Measurements from ENCODE around the gene LPIN1. TPM values are rescaled to one million over a fixed set of nuclear protein-coding genes. Genes with fewer than 3 reads are reported as not detected.

The LPIN1 gene
- total and polyA plus RNA-seq, 2 of the 13 experiments (the other 11 are each of a cell fraction or from before 2014, with no cell fraction given): 9.7 to 19.4 TPM

DNA sequence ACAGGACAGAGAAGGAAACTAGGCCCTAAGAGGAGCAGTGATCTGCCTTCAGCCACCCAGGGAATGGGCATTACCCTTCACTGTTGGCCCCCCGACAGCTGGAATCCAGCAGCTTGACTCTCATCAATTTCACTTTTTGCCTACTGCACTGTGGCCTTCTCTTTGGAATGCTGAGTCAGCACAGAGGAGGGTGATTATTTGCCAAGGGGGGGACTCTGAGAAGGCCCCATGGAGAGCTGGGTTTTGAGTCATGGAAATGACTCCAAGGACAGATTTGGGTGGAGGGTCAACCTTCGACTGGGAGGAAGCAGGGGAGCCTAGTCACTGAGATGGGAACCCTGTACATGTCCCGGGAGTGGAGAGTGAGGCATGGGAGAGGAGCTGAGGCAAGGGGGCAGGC, 38.3 kb upstream of the LPIN1 start:
- intact Hi-C loops (cut with micrococcal nuclease; ENCODE audit: unreplicated experiment): no loop called here
- ATAC-seq (no peak), FAIRE-seq (no peak), DNase-seq (ENCODE audit: low spot score) (no peak)
- Histone ChIP-seq H3K9me3 (ENCODE audit: low read length) (no peaks in the 10 kb centered on the region), H3K27ac (ENCODE audit: extremely low read length, insufficient read depth, low read length) (no peak overlapping the region), H3K27me3 (ENCODE audit: control insufficient read depth in 1 of 2, insufficient read depth in 2 of 2, low read length in 2 of 2) (peaks cover 4 to 11% of the 10 kb centered on the region in 2 experiments; a peak in 2 of 5 replicates), H4K20me1 (ENCODE audit: insufficient read depth, low read length) (no peaks in the 10 kb centered on the region), H3K9ac (ENCODE audit: insufficient read depth, low read depth, low read length) (no peak overlapping the region), H3K36me3 (replicated peaks in 1 of 2; ENCODE audit: control insufficient read depth in 1 of 2, insufficient read depth in 2 of 2, low read length in 2 of 2) (no peaks in the 10 kb centered on the region), H3K79me2 (ENCODE audit: insufficient read depth, low read length) (no peaks in the 10 kb centered on the region), H3K4me1 (ENCODE audit: insufficient read depth, low read length) (peaks cover 6% of the 10 kb centered on the region; the same call in 1 of the 2 replicates), H3K4me3 (replicated peaks in 1 of 3; ENCODE audit: insufficient read depth in 1 of 3, low read depth in 2 of 3, low read length in 3 of 3) (no peak overlapping the region), H2AFZ (ENCODE audit: low read length) (no peak overlapping the region), H3K4me2 (ENCODE audit: low read depth, low read length) (no peak overlapping the region)
- POLR2A ChIA-PET: interaction anchor here (1.6 kb wide), 1 partner anchor 39 kb away, joined by 3 read pairs; the partner anchor contains the start of gene LPIN1
- no TSS peak for BruUV-seq (replicated peaks)
- CTCF ChIA-PET (ENCODE audit: low intra/inter-chr PET ratio, low total read pairs): no interaction called here
- WGBS (ENCODE audit: low lambda C conversion rate): 36% methylated on average over 3 of the region's 3 CpGs
- TF ChIP-seq, protein P1, sequence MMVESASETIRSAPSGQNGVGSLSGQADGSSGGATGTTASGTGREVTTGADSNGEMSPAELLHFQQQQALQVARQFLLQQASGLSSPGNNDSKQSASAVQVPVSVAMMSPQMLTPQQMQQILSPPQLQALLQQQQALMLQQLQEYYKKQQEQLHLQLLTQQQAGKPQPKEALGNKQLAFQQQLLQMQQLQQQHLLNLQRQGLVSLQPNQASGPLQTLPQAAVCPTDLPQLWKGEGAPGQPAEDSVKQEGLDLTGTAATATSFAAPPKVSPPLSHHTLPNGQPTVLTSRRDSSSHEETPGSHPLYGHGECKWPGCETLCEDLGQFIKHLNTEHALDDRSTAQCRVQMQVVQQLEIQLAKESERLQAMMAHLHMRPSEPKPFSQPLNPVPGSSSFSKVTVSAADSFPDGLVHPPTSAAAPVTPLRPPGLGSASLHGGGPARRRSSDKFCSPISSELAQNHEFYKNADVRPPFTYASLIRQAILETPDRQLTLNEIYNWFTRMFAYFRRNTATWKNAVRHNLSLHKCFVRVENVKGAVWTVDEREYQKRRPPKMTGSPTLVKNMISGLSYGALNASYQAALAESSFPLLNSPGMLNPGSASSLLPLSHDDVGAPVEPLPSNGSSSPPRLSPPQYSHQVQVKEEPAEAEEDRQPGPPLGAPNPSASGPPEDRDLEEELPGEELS (CRISPR knock-in tag; IDR thresholded peaks at IDR 0.05): no peak
- TF ChIP-seq MAFK (conservative IDR thresholded peaks at IDR 0.05 in 1 of 2, IDR thresholded peaks at IDR 0.05 in 1 of 2; ENCODE audit: low read length in 2 of 2) (peak; percentile 99), MAFF (IDR thresholded peaks at IDR 0.05; ENCODE audit: low read depth, low read length) (peak; percentile 99)
- in situ Hi-C loops (cut with HindIII; ENCODE audit: extremely low pct_ligation_motif_present, low pct_unique_long_range_greater_than_20kb): no loop called here

DNA sequence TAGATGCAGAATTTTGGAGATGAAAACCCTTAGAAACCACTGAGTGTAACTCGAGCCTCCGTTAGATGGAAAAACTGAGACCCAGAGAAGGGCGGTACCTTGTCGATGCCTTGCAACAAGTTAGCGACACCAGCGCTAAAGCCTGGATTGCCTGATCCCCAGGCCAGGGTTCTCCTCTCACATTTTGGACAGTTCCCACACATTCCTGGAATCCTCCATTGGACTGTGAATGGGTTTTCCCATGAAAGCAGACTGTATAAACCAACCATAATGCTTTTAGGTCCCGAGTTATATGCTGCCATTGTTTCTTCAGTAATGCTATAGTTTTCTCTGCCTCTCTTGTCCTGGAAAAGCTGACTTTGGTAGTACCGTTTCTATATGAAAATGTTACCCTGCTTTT, 37.1 kb upstream of the LPIN1 start:
- Histone ChIP-seq H3K27me3 (ENCODE audit: control insufficient read depth in 1 of 2, insufficient read depth in 2 of 2, low read length in 2 of 2) (peaks cover 4 to 16% of the 10 kb centered on the region in 2 experiments; a peak in 3 of 5 replicates), H3K27ac (ENCODE audit: extremely low read length, insufficient read depth, low read length) (no peak overlapping the region), H4K20me1 (ENCODE audit: insufficient read depth, low read length) (no peaks in the 10 kb centered on the region), H3K4me1 (ENCODE audit: insufficient read depth, low read length) (peaks cover 6% of the 10 kb centered on the region; the same call in 1 of the 2 replicates), H3K9me3 (ENCODE audit: low read length) (no peaks in the 10 kb centered on the region), H3K9ac (ENCODE audit: insufficient read depth, low read depth, low read length) (no peak overlapping the region), H3K36me3 (replicated peaks in 1 of 2; ENCODE audit: control insufficient read depth in 1 of 2, insufficient read depth in 2 of 2, low read length in 2 of 2) (no peaks in the 10 kb centered on the region), H3K4me2 (ENCODE audit: low read depth, low read length) (no peak overlapping the region), H3K4me3 (replicated peaks in 1 of 3; ENCODE audit: insufficient read depth in 1 of 3, low read depth in 2 of 3, low read length in 3 of 3) (no peak overlapping the region), H3K79me2 (ENCODE audit: insufficient read depth, low read length) (no peaks in the 10 kb centered on the region), H2AFZ (ENCODE audit: low read length) (no peak overlapping the region)
- ChIA-PET CTCF (ENCODE audit: low intra/inter-chr PET ratio, low total read pairs) (interaction anchor here (0.6 kb wide), 1 partner anchor 1358 kb away, joined by 3 read pairs; no protein-coding TSS in a partner anchor), POLR2A (no interaction called here)
- no peak for ATAC-seq
- BruUV-seq (replicated peaks): no TSS peak
- DNase-seq (ENCODE audit: low spot score): no peak
- in situ Hi-C loops (cut with HindIII; ENCODE audit: extremely low pct_ligation_motif_present, low pct_unique_long_range_greater_than_20kb): no loop called here
- no peak for FAIRE-seq
- intact Hi-C loops (cut with micrococcal nuclease; ENCODE audit: unreplicated experiment): no loop called here
- WGBS (ENCODE audit: low lambda C conversion rate): 52% methylated on average over 8 of the region's 8 CpGs
- no peak for TF ChIP-seq THAP11 (CRISPR knock-in tag; IDR thresholded peaks at IDR 0.05)
- TF ChIP-seq, protein P2, sequence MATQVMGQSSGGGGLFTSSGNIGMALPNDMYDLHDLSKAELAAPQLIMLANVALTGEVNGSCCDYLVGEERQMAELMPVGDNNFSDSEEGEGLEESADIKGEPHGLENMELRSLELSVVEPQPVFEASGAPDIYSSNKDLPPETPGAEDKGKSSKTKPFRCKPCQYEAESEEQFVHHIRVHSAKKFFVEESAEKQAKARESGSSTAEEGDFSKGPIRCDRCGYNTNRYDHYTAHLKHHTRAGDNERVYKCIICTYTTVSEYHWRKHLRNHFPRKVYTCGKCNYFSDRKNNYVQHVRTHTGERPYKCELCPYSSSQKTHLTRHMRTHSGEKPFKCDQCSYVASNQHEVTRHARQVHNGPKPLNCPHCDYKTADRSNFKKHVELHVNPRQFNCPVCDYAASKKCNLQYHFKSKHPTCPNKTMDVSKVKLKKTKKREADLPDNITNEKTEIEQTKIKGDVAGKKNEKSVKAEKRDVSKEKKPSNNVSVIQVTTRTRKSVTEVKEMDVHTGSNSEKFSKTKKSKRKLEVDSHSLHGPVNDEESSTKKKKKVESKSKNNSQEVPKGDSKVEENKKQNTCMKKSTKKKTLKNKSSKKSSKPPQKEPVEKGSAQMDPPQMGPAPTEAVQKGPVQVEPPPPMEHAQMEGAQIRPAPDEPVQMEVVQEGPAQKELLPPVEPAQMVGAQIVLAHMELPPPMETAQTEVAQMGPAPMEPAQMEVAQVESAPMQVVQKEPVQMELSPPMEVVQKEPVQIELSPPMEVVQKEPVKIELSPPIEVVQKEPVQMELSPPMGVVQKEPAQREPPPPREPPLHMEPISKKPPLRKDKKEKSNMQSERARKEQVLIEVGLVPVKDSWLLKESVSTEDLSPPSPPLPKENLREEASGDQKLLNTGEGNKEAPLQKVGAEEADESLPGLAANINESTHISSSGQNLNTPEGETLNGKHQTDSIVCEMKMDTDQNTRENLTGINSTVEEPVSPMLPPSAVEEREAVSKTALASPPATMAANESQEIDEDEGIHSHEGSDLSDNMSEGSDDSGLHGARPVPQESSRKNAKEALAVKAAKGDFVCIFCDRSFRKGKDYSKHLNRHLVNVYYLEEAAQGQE (IDR thresholded peaks at IDR 0.05; ENCODE audit: borderline replicate concordance in 1 of 2, low read depth in 1 of 2, low read length in 2 of 2): 0 out of 4 replicates have a peak, but pooled peaks of 1 of the 2 experiments have one; percentile 10
- TF ChIP-seq HNRNPH1 (optimal IDR thresholded peaks at IDR 0.05; ENCODE audit: low read depth, low read length): no peak
- TF ChIP-seq, protein P3, sequence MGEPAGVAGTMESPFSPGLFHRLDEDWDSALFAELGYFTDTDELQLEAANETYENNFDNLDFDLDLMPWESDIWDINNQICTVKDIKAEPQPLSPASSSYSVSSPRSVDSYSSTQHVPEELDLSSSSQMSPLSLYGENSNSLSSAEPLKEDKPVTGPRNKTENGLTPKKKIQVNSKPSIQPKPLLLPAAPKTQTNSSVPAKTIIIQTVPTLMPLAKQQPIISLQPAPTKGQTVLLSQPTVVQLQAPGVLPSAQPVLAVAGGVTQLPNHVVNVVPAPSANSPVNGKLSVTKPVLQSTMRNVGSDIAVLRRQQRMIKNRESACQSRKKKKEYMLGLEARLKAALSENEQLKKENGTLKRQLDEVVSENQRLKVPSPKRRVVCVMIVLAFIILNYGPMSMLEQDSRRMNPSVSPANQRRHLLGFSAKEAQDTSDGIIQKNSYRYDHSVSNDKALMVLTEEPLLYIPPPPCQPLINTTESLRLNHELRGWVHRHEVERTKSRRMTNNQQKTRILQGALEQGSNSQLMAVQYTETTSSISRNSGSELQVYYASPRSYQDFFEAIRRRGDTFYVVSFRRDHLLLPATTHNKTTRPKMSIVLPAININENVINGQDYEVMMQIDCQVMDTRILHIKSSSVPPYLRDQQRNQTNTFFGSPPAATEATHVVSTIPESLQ (CRISPR knock-in tag; conservative IDR thresholded peaks at IDR 0.05): no peak
